ENCODE results near the gene GGCT.

GRCh38 chr7:30493228-30493627, 11.4 kb downstream of the GGCT start:
- TF ChIP-seq USF2 (IDR thresholded peaks at IDR 0.05), result no peak
- TF ChIP-seq CTCF (IDR thresholded peaks at IDR 0.05), result no peak
- TF ChIP-seq MAFK (IDR thresholded peaks at IDR 0.05; ENCODE audit: partially characterized antibody), result no peak
- no peak for TF ChIP-seq EP300 (IDR thresholded peaks at IDR 0.05)
- TF ChIP-seq JUNB (IDR thresholded peaks at IDR 0.05), result no peak
- TF ChIP-seq POLR2A (IDR thresholded peaks at IDR 0.05; ENCODE audit: low read length), result no peak
- no peak for TF ChIP-seq RAD21 (conservative IDR thresholded peaks at IDR 0.05 in 1 of 2, IDR thresholded peaks at IDR 0.05 in 1 of 2)
- no peak for TF ChIP-seq CHD2 (IDR thresholded peaks at IDR 0.05; ENCODE audit: low read length, partially characterized antibody)
- no peak for TF ChIP-seq CEBPB (IDR thresholded peaks at IDR 0.05)

All from A549 (cell line).